WTC11 (cell line): ENCODE measurements around the gene ITSN1.

Source experiments
- ATF1 ChIP-seq: sonication (generic); formaldehyde crosslinking; IDR thresholded peaks from 2 replicates; pipeline ENCODE4 v1.8.1; 2023; ENCODE audit warnings: mild to moderate bottlenecking, moderate library complexity, missing genetic modification reagents
- CTCF ChIP-seq: fragments of 200-600 bp; IDR thresholded peaks from 2 replicates; pipeline ENCODE4 v1.8.0; 2022; ENCODE audit warnings: antibody characterized with exemption
- E2F1 ChIP-seq: sonication (generic); formaldehyde crosslinking; IDR thresholded peaks from 2 replicates; pipeline ENCODE4 v1.8.0; 2022; ENCODE audit warnings: mild to moderate bottlenecking, missing genetic modification reagents
- ETV6 ChIP-seq: sonication (generic); formaldehyde crosslinking; IDR thresholded peaks from 2 replicates; pipeline ENCODE4 v1.8.1; 2022; ENCODE audit warnings: mild to moderate bottlenecking, missing genetic modification reagents
- IRF1 ChIP-seq: sonication (generic); formaldehyde crosslinking; IDR thresholded peaks from 2 replicates; pipeline ENCODE4 v1.8.0; 2023; ENCODE audit warnings: missing genetic modification reagents
- JUN ChIP-seq: sonication (generic); formaldehyde crosslinking; IDR thresholded peaks from 2 replicates; pipeline ENCODE4 v1.8.0; 2023; ENCODE audit warnings: mild to moderate bottlenecking, missing genetic modification reagents
- TCF7 ChIP-seq: sonication (generic); formaldehyde crosslinking; IDR thresholded peaks from 2 replicates; pipeline ENCODE4 v1.8.0; 2022; ENCODE audit warnings: mild to moderate bottlenecking, low read depth, missing genetic modification reagents, moderate library complexity
- ZBTB21 ChIP-seq: sonication (generic); formaldehyde crosslinking; IDR thresholded peaks from 2 replicates; pipeline ENCODE4 v1.8.1; 2023; ENCODE audit warnings: mild to moderate bottlenecking, missing genetic modification reagents, borderline replicate concordance
- ZNF121 ChIP-seq: sonication (generic); formaldehyde crosslinking; IDR thresholded peaks from 2 replicates; pipeline ENCODE4 v1.8.0; 2023; ENCODE audit warnings: missing genetic modification reagents
- ZNF138 ChIP-seq: sonication (generic); formaldehyde crosslinking; conservative IDR thresholded peaks from 2 replicates; pipeline ENCODE4 v1.8.1; 2022; ENCODE audit warnings: mild to moderate bottlenecking, moderate library complexity, missing genetic modification reagents
- ZNF416 ChIP-seq: fragments of 250-450 bp; sonication (Bioruptor Pico); IDR thresholded peaks from 2 replicates; pipeline ENCODE4 v1.9.0; 2021; ENCODE audit warnings: mild to moderate bottlenecking, inconsistent platforms

DNA sequence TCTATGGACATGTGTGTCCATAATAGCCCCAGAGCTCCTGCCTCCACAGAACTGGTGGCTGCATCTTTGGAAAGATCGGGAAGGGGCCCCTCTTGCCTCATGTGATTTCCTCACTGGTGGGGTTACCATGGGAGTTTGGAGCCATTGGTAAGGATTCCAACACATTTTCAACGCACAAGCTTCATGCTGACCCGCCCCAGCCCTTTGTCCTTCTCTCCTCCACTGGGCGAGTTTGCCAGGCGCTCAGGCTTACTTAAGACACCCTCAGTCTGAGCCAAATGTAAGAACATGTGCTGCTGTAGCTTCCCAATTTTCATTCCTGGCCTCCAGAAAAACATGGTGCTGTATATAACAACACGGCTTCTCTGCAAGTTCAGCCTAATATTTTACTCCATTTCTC, 200.9 kb downstream of the ITSN1 start:
- TF ChIP-seq E2F1 (CRISPR knock-in tag): no peak
- no peak for TF ChIP-seq CTCF
- TF ChIP-seq ZNF121 (CRISPR knock-in tag): no peak
- no peak for TF ChIP-seq JUN (CRISPR knock-in tag)
- no peak for TF ChIP-seq ETV6
- TF ChIP-seq IRF1: no peak
- no peak for TF ChIP-seq ZBTB21 (CRISPR knock-in tag)
- TF ChIP-seq ZNF138: no peak
- TF ChIP-seq ATF1 (CRISPR knock-in tag): no peak
- TF ChIP-seq ZNF416 (CRISPR knock-in tag): no peak
- TF ChIP-seq TCF7 (CRISPR knock-in tag): no peak
